ENCODE data around the gene MAT2A. TPM values are rescaled to one million over a fixed set of nuclear protein-coding genes. Genes with fewer than 3 reads are reported as not detected.
"Not testable (repeated sequence)": the region's sequence is repeated elsewhere in the genome, so short reads cannot be mapped to it uniquely, and the experiment has no call there.

MAT2A gene
- total RNA-seq, 4 donors from 2014 or later = 66.2 to 185 (median 142) TPM

GRCh38 chr2:85542777-85543176, 3.8 kb downstream of the MAT2A start:
- 76 to 82% methylated on average over 4 of the region's 4 CpGs for WGBS, 2 donors (ENCODE audit: low coverage in 1 of 2)
- Histone ChIP-seq H3K36me3 (peaks cover 0 to 46% (median 26%) of the 10 kb centered on the region in 4 donors), H3K27me3 (no peaks in the 10 kb centered on the region), H3K9me3 (no peaks in the 10 kb centered on the region), H3K27ac (peak overlapping the region; percentile 95 to 99 (median 98)), H3K4me3 (peak overlapping the region in 1 of 4 donors; percentile 87), H3K4me1 (peaks cover 5 to 42% (median 25%) of the 10 kb centered on the region in 4 donors)
- TF ChIP-seq CTCF (IDR thresholded peaks at IDR 0.05) = no peak
- no peak for TF ChIP-seq POLR2A (IDR thresholded peaks at IDR 0.05)
- no peak for TF ChIP-seq POLR2AphosphoS5 (IDR thresholded peaks at IDR 0.05)
- TF ChIP-seq EP300 (IDR thresholded peaks at IDR 0.05; ENCODE audit: low read depth) = no peak
- intact Hi-C loops (cut with DNase I; ENCODE audit: low total_unique reads) = no loop called here
- DNase-seq = no peak
- in situ Hi-C loops (cut with MboI; ENCODE audit: low pct_ligation_motif_present in 1 of 4, low pct_unique_long_range_greater_than_20kb in 1 of 4, low sequenced_read_pairs in 3 of 4) = no loop called here

GRCh38 chr2:85544254-85544691, 5.3 kb downstream of the MAT2A start:
- H3K27me3 ChIP-seq; H3K4me3 ChIP-seq; intact Hi-C loops (cut with DNase I; ENCODE audit: low total_unique reads); DNase-seq; H3K9me3 ChIP-seq; in situ Hi-C loops (cut with MboI; ENCODE audit: low pct_ligation_motif_present in 1 of 4, low pct_unique_long_range_greater_than_20kb in 1 of 4, low sequenced_read_pairs in 3 of 4): not testable (repeated sequence)
- 64 to 65% methylated on average over 3 of the region's 3 CpGs for whole genome bisulfite sequencing, 2 donors (ENCODE audit: low coverage in 1 of 2)
- H3K4me1 ChIP-seq = peaks cover 5 to 42% (median 25%) of the 10 kb centered on the region in 4 donors
- H3K27ac ChIP-seq = peak overlapping the region; percentile 20 to 99 (median 48)
- H3K36me3 ChIP-seq = peaks cover 0 to 46% (median 26%) of the 10 kb centered on the region in 4 donors

GRCh38 chr2:85544915-85545779, 6.2 kb downstream of the MAT2A start:
- in situ Hi-C loops (cut with MboI; ENCODE audit: low pct_ligation_motif_present in 1 of 4, low pct_unique_long_range_greater_than_20kb in 1 of 4, low sequenced_read_pairs in 3 of 4) = loop anchor here in 1 of 4 donors (5.0 kb wide), 1 partner anchor 123 kb away; no protein-coding TSS in a partner anchor
- Histone ChIP-seq H3K27ac (peak overlapping the region; percentile 34 to 99 (median 49)), H3K4me1 (peaks cover 5 to 42% (median 25%) of the 10 kb centered on the region in 4 donors), H3K36me3 (peaks cover 0 to 46% (median 26%) of the 10 kb centered on the region in 4 donors)
- peak in 1 of 3 donors; percentile 37 for TF ChIP-seq POLR2AphosphoS5 (IDR thresholded peaks at IDR 0.05)
- DNase-seq; H3K9me3 ChIP-seq; H3K4me3 ChIP-seq; H3K27me3 ChIP-seq; intact Hi-C loops (cut with DNase I; ENCODE audit: low total_unique reads): not testable (repeated sequence)
- 81 to 82% methylated on average over 3 to 5 of the region's 5 CpGs for WGBS, 2 donors (ENCODE audit: low coverage in 1 of 2)

- WGBS, 2 donors (ENCODE audit: low coverage in 1 of 2) = 64 to 83% methylated on average over 5 of the region's 5 CpGs
Observed at GRCh38 chr2:85545780-85546240, 6.8 kb downstream of the MAT2A start.

More at GRCh38 chr2:85545780-85546240, 6.8 kb downstream of the MAT2A start:
- in situ Hi-C loops (cut with MboI; ENCODE audit: low pct_ligation_motif_present in 1 of 4, low pct_unique_long_range_greater_than_20kb in 1 of 4, low sequenced_read_pairs in 3 of 4) (loop anchor here in 1 of 4 donors (5.0 kb wide), 1 partner anchor 124 kb away; no protein-coding TSS in a partner anchor), intact Hi-C loops (cut with DNase I; ENCODE audit: low total_unique reads) (no loop called here)
- peaks cover 5 to 36% (median 19%) of the 10 kb centered on the region in 4 donors for H3K4me1 ChIP-seq
- H3K36me3 ChIP-seq = peaks cover 0 to 48% (median 26%) of the 10 kb centered on the region in 4 donors
- TF ChIP-seq EP300 (IDR thresholded peaks at IDR 0.05; ENCODE audit: low read depth) (no peak), POLR2AphosphoS5 (IDR thresholded peaks at IDR 0.05) (peak in 1 of 3 donors; percentile 12), CTCF (IDR thresholded peaks at IDR 0.05) (no peak), POLR2A (IDR thresholded peaks at IDR 0.05) (no peak)
- H3K9me3 ChIP-seq = no peaks in the 10 kb centered on the region
- no peaks in the 10 kb centered on the region for H3K27me3 ChIP-seq
- H3K27ac ChIP-seq = peak overlapping the region in 2 of 4 donors; percentile 17 to 51
- DNase-seq = no peak
- no peak overlapping the region for H3K4me3 ChIP-seq
